ENCODE data around the gene NUMA1. TPM values are rescaled to one million over a fixed set of nuclear protein-coding genes. Genes with fewer than 3 reads are reported as not detected.

NUMA1 gene
- polyA plus RNA-seq, 3 donors, result 4.1 to 91.2 (median 12.4) TPM

DNA sequence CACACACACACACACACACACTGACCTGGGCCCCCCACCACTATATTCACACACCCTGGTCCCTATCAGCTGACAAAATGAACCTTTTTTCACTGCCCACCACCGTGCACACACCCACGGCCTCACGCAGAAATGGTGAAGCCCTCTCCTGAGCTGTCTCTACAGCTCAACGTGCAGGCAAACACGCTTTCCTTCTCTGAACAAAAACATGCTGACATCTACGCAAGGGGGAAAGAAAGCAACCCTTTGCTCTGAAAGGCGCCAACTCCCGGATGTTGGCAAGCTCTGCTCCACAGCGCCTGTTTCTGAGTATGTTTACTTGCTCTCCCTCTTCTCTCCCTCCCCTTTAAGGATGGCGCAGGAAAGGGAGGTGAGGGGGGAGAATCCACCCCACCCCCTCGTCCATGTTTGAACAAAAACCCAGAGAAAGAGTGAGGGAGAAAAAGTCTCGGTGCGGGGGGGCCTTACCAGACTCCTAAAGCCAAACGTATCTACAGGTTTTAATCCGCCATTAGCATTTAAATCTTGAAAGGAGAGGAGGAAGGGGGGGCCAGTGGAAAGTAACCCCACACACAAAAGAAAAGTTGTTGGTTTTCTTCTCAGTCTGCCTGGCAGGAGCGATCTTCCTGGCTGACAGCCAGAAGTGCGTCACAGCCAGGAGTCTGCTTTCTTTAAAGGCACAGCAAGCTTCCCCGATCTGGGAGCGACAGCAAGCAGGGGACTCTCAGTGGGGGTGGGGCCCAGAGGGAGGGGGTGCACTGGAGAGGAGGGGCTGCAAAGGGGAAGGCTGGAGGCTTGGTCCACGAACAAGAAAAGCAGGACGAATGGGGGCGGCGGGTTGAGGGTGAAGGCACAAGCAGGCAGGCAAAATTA lies 39.6 kb downstream of the NUMA1 start:
- Histone ChIP-seq H3K9me3 (replicated peaks in 1 of 2; ENCODE audit: control insufficient read depth in 1 of 2, insufficient read depth in 1 of 2, low read length in 2 of 2) (no peaks in the 10 kb centered on the region), H3K27me3 (ENCODE audit: control insufficient read depth in 2 of 2, insufficient read depth in 2 of 2, low read length in 2 of 2) (no peaks in the 10 kb centered on the region), H3K36me3 (replicated peaks in 1 of 2; ENCODE audit: control insufficient read depth in 1 of 2, insufficient read depth in 2 of 2, low read length in 2 of 2) (peaks cover 6 to 42% of the 10 kb centered on the region in 2 donors), H3K9ac (ENCODE audit: insufficient read depth, low read length, poor library complexity, severe bottlenecking) (peak overlapping the region; percentile 82), H3K4me3 (replicated peaks in 1 of 3; ENCODE audit: low read depth in 2 of 3, low read length in 3 of 3) (peak overlapping the region; percentile 68 to 94 (median 89)), H2AFZ (ENCODE audit: insufficient read depth, low read depth, low read length, poor library complexity, severe bottlenecking) (peak overlapping the region; percentile 97), H3K79me2 (ENCODE audit: insufficient read depth, low read length) (peaks cover 99% of the 10 kb centered on the region), H3K4me1 (ENCODE audit: control insufficient read depth in 1 of 2, insufficient read depth in 2 of 2, low read length in 2 of 2) (peaks cover 33 to 42% of the 10 kb centered on the region in 2 donors), H3K4me2 (replicated peaks; ENCODE audit: extremely low read depth, low read length, poor library complexity, severe bottlenecking) (peak overlapping the region; percentile 93), H3K27ac (ENCODE audit: low read depth in 1 of 2, low read length in 2 of 2) (peak overlapping the region; percentile 82 to 95), H4K20me1 (ENCODE audit: insufficient read depth, low read length) (peaks cover 21% of the 10 kb centered on the region)
- Mint-ChIP-seq H3K4me1 (peaks cover 6% of the 10 kb centered on the region), H3K4me3 (no peak overlapping the region), H3K9me3 (no peaks in the 10 kb centered on the region), H3K27ac (no peak overlapping the region), H3K36me3 (peaks cover 27 to 38% of the 10 kb centered on the region in 2 donors), H3K27me3 (ENCODE audit: low read depth in 3 of 3) (no peaks in the 10 kb centered on the region)
- TF ChIP-seq, protein P1, sequence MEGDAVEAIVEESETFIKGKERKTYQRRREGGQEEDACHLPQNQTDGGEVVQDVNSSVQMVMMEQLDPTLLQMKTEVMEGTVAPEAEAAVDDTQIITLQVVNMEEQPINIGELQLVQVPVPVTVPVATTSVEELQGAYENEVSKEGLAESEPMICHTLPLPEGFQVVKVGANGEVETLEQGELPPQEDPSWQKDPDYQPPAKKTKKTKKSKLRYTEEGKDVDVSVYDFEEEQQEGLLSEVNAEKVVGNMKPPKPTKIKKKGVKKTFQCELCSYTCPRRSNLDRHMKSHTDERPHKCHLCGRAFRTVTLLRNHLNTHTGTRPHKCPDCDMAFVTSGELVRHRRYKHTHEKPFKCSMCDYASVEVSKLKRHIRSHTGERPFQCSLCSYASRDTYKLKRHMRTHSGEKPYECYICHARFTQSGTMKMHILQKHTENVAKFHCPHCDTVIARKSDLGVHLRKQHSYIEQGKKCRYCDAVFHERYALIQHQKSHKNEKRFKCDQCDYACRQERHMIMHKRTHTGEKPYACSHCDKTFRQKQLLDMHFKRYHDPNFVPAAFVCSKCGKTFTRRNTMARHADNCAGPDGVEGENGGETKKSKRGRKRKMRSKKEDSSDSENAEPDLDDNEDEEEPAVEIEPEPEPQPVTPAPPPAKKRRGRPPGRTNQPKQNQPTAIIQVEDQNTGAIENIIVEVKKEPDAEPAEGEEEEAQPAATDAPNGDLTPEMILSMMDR (IDR thresholded peaks at IDR 0.05), result no peak
- intact Hi-C loops (cut with micrococcal nuclease), result loop anchor here in 1 of 2 donors (5.0 kb wide), 2 partner anchors 37 to 52 kb away; no protein-coding TSS in a partner anchor
- WGBS (ENCODE audit: insufficient coverage), result 0% methylated on average over 10 of the region's 23 CpGs
- peak; percentile 64 to 80 (median 73) for DNase-seq

DNA sequence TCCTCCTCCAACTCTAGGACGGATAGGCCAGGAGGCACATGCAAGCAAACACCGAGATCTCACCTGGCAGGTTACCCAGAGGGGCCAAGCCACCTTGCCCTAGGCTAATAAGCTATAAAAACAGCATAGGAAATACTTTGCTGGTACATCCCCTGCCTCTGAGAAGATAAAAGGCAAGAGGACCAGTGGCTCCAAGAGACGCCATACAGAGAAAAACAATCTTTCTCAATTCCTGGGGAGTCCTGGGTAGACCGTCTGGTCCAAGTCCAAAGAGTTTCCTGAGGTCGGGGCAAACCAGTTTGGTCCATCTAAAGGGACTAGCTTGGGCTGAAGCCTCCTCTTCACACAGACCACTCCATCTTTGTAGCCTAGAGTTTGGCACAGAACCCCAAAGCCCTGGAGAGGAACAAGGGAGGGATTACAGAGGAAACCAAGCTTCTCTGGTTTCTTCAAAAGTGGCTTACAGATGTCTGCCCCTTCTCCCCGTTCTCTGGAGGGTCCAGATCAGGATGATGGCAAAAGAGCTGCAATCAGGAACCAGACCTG lies 40.4 kb downstream of the NUMA1 start:
- H3K27me3 Mint-ChIP-seq (ENCODE audit: low read depth in 3 of 3), result no peaks in the 10 kb centered on the region
- Histone ChIP-seq H3K4me3 (replicated peaks in 1 of 3; ENCODE audit: low read depth in 2 of 3, low read length in 3 of 3) (peak overlapping the region; percentile 68 to 94 (median 89)), H3K27me3 (ENCODE audit: control insufficient read depth in 2 of 2, insufficient read depth in 2 of 2, low read length in 2 of 2) (no peaks in the 10 kb centered on the region), H4K20me1 (ENCODE audit: insufficient read depth, low read length) (peaks cover 27% of the 10 kb centered on the region), H3K36me3 (replicated peaks in 1 of 2; ENCODE audit: control insufficient read depth in 1 of 2, insufficient read depth in 2 of 2, low read length in 2 of 2) (peaks cover 9 to 42% of the 10 kb centered on the region in 2 donors), H3K9me3 (replicated peaks in 1 of 2; ENCODE audit: control insufficient read depth in 1 of 2, insufficient read depth in 1 of 2, low read length in 2 of 2) (no peaks in the 10 kb centered on the region), H2AFZ (ENCODE audit: insufficient read depth, low read depth, low read length, poor library complexity, severe bottlenecking) (peak overlapping the region; percentile 97), H3K4me1 (ENCODE audit: control insufficient read depth in 1 of 2, insufficient read depth in 2 of 2, low read length in 2 of 2) (peaks cover 33 to 42% of the 10 kb centered on the region in 2 donors), H3K9ac (ENCODE audit: insufficient read depth, low read length, poor library complexity, severe bottlenecking) (peak overlapping the region; percentile 82), H3K4me2 (replicated peaks; ENCODE audit: extremely low read depth, low read length, poor library complexity, severe bottlenecking) (peak overlapping the region; percentile 93), H3K27ac (ENCODE audit: low read depth in 1 of 2, low read length in 2 of 2) (peak overlapping the region; percentile 82 to 95), H3K79me2 (ENCODE audit: insufficient read depth, low read length) (peaks cover 98% of the 10 kb centered on the region)
- H3K27ac Mint-ChIP-seq, result no peak overlapping the region
- no peak for DNase-seq
- H3K9me3 Mint-ChIP-seq, result no peaks in the 10 kb centered on the region
- peaks cover 28 to 38% of the 10 kb centered on the region in 2 donors for H3K36me3 Mint-ChIP-seq
- intact Hi-C loops (cut with micrococcal nuclease), result loop anchor here in 1 of 2 donors (5.0 kb wide), 2 partner anchors 37 to 52 kb away; no protein-coding TSS in a partner anchor
- H3K4me1 Mint-ChIP-seq, result peaks cover 6% of the 10 kb centered on the region
- TF ChIP-seq, protein P1 (IDR thresholded peaks at IDR 0.05), result no peak
- 20% methylated on average over 6 of the region's 6 CpGs for WGBS (ENCODE audit: insufficient coverage)
- no peak overlapping the region for H3K4me3 Mint-ChIP-seq
